Chondrocyte (in vitro differentiated cells): ENCODE data around the gene KIF3C. TPM values are rescaled to one million over a fixed set of nuclear protein-coding genes. Genes with fewer than 3 reads are reported as not detected.
"Not testable (repeated sequence)": the region's sequence is repeated elsewhere in the genome, so short reads cannot be mapped to it uniquely, and the experiment has no call there.

Experiments
- DNase-seq: peaks from one replicate; pipeline ENCODE4 v3.0.0; 2021; ENCODE audit warnings: mixed read lengths, low spot score
- H3K27ac Mint-ChIP-seq: one replicate; pipeline ENCODE4 v1.8.0; 2021; ENCODE audit warnings: mild to moderate bottlenecking, moderate library complexity, mixed read lengths; ENCODE audit not compliant: unreplicated experiment
- H3K27me3 Mint-ChIP-seq: 2 replicates; pipeline ENCODE4 v1.8.0; 2021; ENCODE audit warnings: low read depth, mixed read lengths
- H3K36me3 Mint-ChIP-seq: 2 replicates; pipeline ENCODE4 v1.8.0; 2021; ENCODE audit warnings: low read depth, mixed read lengths
- H3K4me1 Mint-ChIP-seq: 2 replicates; pipeline ENCODE4 v1.8.0; 2021; ENCODE audit warnings: low read depth, mild to moderate bottlenecking, mixed read lengths
- H3K4me3 Mint-ChIP-seq: one replicate; pipeline ENCODE4 v1.8.0; 2021; ENCODE audit warnings: mild to moderate bottlenecking, moderate library complexity, mixed read lengths; ENCODE audit not compliant: unreplicated experiment
- H3K9me3 Mint-ChIP-seq: 2 replicates; pipeline ENCODE4 v1.8.0; 2021; ENCODE audit warnings: low read depth, mixed read lengths
- CTCF ChIP-seq: fragments of 200-600 bp; sonication (generic); IDR thresholded peaks from 2 replicates; pipeline ENCODE4 v1.5.0; 2021; ENCODE audit warnings: antibody characterized with exemption, mild to moderate bottlenecking, moderate library complexity
- total RNA-seq: library from RNA; stranded (reverse); gene quantifications from 3 replicates; pipeline ENCODE4 v1.2.1, GENCODE V29; 2021

The KIF3C gene
- total RNA-seq, 1 donor from 2014 or later: 37.3 TPM

DNA sequence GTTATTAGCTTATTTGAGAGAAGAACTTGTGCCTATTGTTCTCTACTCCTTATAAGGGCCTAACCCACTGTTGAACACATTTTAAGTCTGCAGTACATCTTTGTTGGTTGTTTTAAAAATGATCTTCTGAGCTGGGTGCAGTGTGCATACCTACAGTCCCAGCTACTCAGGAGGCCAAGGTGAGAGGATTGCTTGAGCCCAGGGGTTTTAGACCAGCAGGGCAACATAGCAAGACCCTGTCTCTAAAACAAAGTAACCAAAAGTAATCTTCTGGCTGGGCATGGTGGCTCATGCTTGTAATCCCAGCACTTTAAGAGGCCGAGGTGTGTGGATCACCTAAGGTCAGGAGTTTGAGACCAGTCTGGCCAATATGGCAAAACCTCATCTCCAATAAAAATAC, 25.8 kb upstream of the KIF3C start:
- Mint-ChIP-seq H3K27ac (no peak overlapping the region), H3K4me3 (no peak overlapping the region), H3K4me1 (peaks cover 24% of the 10 kb centered on the region), H3K27me3 (no peaks in the 10 kb centered on the region), H3K9me3 (peaks cover 3% of the 10 kb centered on the region), H3K36me3 (no peaks in the 10 kb centered on the region)
- no peak for DNase-seq
- TF ChIP-seq CTCF: no peak

- Mint-ChIP-seq H3K9me3 (no peaks in the 10 kb centered on the region), H3K4me3 (no peak overlapping the region), H3K27me3 (no peaks in the 10 kb centered on the region), H3K4me1 (peaks cover 32% of the 10 kb centered on the region), H3K36me3 (no peaks in the 10 kb centered on the region), H3K27ac (no peak overlapping the region)
- no peak for DNase-seq
- no peak for TF ChIP-seq CTCF
Observed at GRCh38 chr2:26002632-26003310, 20.5 kb upstream of the KIF3C start.

DNA sequence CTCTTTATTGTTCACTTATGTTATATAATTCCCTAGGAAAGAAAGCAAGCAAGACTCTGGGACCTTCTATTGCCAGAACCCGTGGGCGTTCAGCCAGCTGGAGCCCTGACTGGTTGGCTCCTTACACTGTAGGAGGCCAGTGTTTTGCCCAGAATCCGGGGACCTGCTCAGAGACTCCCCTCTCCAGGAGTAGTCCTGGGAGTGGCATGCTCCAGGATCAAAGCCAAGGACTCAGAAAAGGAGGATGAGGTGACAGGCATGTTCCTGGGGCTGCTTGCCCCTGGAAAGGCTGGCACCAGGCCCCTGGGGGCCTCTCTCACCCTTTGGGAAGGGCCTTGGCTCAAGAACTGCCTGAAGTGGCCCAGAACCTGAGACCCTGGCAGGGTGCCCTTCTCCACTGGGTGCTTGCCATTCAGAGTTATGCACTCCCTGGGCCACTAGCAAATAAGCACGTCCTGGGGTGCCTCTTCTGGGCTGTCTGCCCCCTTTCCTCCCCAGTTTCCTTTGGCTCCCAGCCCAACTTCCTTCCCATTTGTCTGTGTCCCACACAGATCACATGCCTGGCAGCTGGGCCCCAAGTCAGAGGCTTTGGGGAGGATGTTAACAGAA, 19.6 kb upstream of the KIF3C start:
- H3K4me1 Mint-ChIP-seq: peaks cover 40% of the 10 kb centered on the region
- no peak overlapping the region for H3K27ac Mint-ChIP-seq
- H3K4me3 Mint-ChIP-seq: no peak overlapping the region
- H3K27me3 Mint-ChIP-seq: no peaks in the 10 kb centered on the region
- no peak for TF ChIP-seq CTCF
- DNase-seq: no peak
- H3K9me3 Mint-ChIP-seq: peaks cover 2% of the 10 kb centered on the region
- H3K36me3 Mint-ChIP-seq: no peaks in the 10 kb centered on the region

DNA sequence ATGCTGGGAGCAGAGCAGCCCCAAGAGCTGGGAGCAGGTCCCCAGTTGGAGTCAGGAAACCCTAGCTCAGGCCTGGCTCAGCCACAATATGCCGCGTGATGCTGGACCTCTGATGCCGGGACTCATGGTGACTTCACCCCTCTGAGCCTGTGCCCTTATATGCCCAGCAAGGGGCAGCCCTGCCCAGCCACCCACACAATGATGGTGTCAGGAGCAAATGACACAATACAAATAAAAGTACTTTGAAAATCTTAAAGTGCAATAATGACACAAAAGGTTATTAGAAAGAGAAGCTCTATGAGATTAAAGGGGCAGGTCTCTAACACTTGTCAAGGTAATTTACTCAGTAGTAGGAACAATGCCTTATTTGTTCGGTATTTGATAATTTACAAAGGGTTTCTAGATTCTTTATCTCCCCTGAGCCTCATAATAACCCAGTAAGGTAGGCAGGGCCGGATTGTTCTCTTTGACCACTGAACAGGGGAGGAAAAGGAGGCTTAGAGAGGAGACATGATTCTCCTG, 18.3 kb upstream of the KIF3C start:
- Mint-ChIP-seq H3K9me3 (peaks cover 8% of the 10 kb centered on the region), H3K4me3 (no peak overlapping the region), H3K27ac (no peak overlapping the region), H3K36me3 (no peaks in the 10 kb centered on the region), H3K4me1 (peaks cover 41% of the 10 kb centered on the region), H3K27me3 (no peaks in the 10 kb centered on the region)
- DNase-seq: no peak
- TF ChIP-seq CTCF: no peak

DNA sequence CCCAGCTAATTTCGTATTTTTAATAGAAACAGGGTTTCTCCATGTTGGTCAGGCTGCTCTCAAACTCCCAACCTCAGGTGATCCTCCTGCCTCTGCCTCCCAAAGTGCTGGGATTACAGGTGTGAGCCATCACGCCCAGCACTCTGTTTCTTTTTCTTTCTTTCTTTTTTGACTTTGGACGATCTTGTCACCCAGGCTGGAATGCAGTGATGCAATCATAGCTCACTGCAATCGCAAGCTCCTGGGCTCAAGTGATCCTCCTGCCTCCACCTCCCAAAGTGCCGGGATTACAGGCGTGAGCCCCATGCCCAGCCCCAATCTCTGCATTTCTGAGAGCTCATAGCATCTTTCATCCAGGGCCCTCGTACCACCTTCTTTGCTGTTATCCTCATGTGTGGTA, 17.1 kb upstream of the KIF3C start:
- H3K4me1 Mint-ChIP-seq: peaks cover 41% of the 10 kb centered on the region
- not testable (repeated sequence) for H3K27me3 Mint-ChIP-seq, H3K4me3 Mint-ChIP-seq, H3K36me3 Mint-ChIP-seq, DNase-seq, H3K9me3 Mint-ChIP-seq
- H3K27ac Mint-ChIP-seq: peak overlapping the region; percentile 67

DNA sequence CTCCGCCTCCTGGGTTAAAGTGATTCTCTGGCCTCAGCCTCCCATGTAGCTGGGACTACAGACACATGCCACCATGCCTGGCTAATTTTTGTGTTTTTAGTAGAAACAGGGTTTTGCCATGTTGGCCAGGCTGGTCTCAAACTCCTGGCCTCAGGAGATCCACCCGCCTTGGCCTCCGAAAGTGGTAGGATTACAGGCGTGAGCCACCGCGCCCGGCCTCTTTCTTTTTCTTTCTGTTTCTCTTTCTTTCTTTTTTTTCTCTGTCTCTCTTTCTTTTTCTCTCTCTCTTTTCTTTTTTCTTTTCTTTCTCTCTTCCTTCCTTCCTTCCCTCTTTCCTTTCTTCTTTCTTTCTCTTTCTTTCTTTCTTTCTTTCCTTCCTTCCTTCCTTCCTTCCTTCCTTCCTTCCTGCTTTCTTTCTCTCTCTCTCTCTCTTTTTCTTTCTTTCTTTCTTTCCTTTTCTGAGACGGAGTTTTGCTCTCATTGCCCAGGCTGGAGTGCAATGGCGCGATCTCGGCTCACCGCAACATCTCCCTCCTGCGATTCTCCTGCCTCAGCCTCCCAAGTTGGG, 16.6 kb upstream of the KIF3C start:
- H3K27me3 Mint-ChIP-seq, H3K36me3 Mint-ChIP-seq, H3K9me3 Mint-ChIP-seq, DNase-seq, H3K4me3 Mint-ChIP-seq: not testable (repeated sequence)
- Mint-ChIP-seq H3K4me1 (peaks cover 41% of the 10 kb centered on the region), H3K27ac (peak overlapping the region; percentile 67)
